ENCODE data around the gene USP47.

Gene USP47

GRCh38 chr11:11968511-11969280 lies 126.9 kb downstream of the USP47 start:
- no peak for DNase-seq

- DNase-seq, result no peak
These were observed 127.8 kb downstream of the USP47 start for GRCh38 chr11:11969380-11970215.

GRCh38 chr11:11970556-11970955 lies 128.8 kb downstream of the USP47 start:
- DNase-seq, result no peak

GRCh38 chr11:11971906-11972547 lies 130.3 kb downstream of the USP47 start:
- no peak for DNase-seq

GRCh38 chr11:11972730-11973341 lies 131.1 kb downstream of the USP47 start:
- no peak for DNase-seq

GRCh38 chr11:11973361-11973800 lies 131.6 kb downstream of the USP47 start:
- DNase-seq, result no peak

- no peak for DNase-seq
These were observed 132.1 kb downstream of the USP47 start for GRCh38 chr11:11973866-11974265.

GRCh38 chr11:11975201-11976092 lies 133.7 kb downstream of the USP47 start:
- no peak for DNase-seq

- no peak for DNase-seq
These were observed 134.8 kb downstream of the USP47 start for GRCh38 chr11:11976481-11977127.

GRCh38 chr11:11977206-11977938 lies 135.6 kb downstream of the USP47 start:
- no peak for DNase-seq

- no peak for DNase-seq
These were observed 136.4 kb downstream of the USP47 start for GRCh38 chr11:11978098-11978637.

- DNase-seq, result no peak
These were observed 137.2 kb downstream of the USP47 start for GRCh38 chr11:11978792-11979487.

GRCh38 chr11:11979488-11980117 lies 137.8 kb downstream of the USP47 start:
- DNase-seq, result no peak

- DNase-seq, result no peak
These were observed 138.4 kb downstream of the USP47 start for GRCh38 chr11:11980200-11980599.

GRCh38 chr11:11980841-11981308 lies 139.1 kb downstream of the USP47 start:
- no peak for DNase-seq

- no peak for DNase-seq
These were observed 139.6 kb downstream of the USP47 start for GRCh38 chr11:11981364-11981763.

- no peak for DNase-seq
These were observed 140.1 kb downstream of the USP47 start for GRCh38 chr11:11981840-11982239.

- DNase-seq, result no peak
These were observed 140.7 kb downstream of the USP47 start for GRCh38 chr11:11982461-11982860.

GRCh38 chr11:11982975-11983374 lies 141.2 kb downstream of the USP47 start:
- no peak for DNase-seq
